Pancreas (tissue), 10 donors: ENCODE measurements around the gene NUDT1. TPM values are rescaled to one million over a fixed set of nuclear protein-coding genes. Genes with fewer than 3 reads are reported as not detected.

Source experiments
- ATAC-seq, 4 donors: fragments of 200-7000 bp; cut with Tn5 transposase; one replicate each; pipeline versions ENCODE4 v1.8.0 to v1.9.1; 2020; ENCODE audit warnings: mild to moderate bottlenecking in 4 of 4, moderate library complexity in 4 of 4
- DNase-seq, 6 donors: peaks; one replicate each; pipeline ENCODE4 v3.0.0-alpha.2; 2020
- FAIRE-seq: peaks from 2 replicates; lab custom pipeline; 2012; peaks lifted over from hg19 to GRCh38; lab: Jason Lieb, UNC
- H3K27ac ChIP-seq, 4 donors: fragments of 200-600 bp; sonication (generic); 1 replicate in 3 of 4; 2 replicates in 1 of 4; pipeline versions ENCODE4 v1.5.0 to v1.8.0; 2020
- H3K27me3 ChIP-seq, 4 donors: fragments of 200-600 bp; one replicate each; pipeline ENCODE4 v1.8.0; 2021
- H3K36me3 ChIP-seq, 3 donors: fragments of 200-600 bp; sonication (generic) in 1 of 3; one replicate each; pipeline versions ENCODE4 v1.5.0 to v1.8.0; 2020 to 2021
- H3K4me1 ChIP-seq, 3 donors: fragments of 200-600 bp; one replicate each; pipeline ENCODE4 v1.8.0; 2021
- H3K4me3 ChIP-seq, 4 donors: fragments of 200-600 bp; sonication (generic) in 2 of 4; one replicate each; pipeline versions ENCODE4 v1.5.0 to v1.8.0; 2020 to 2021
- H3K9me3 ChIP-seq, 4 donors: fragments of 200-600 bp; one replicate each; pipeline ENCODE4 v1.8.0; 2021
- CTCF ChIP-seq, 4 donors: fragments of 200-600 bp; sonication (generic) in 3 of 4; IDR thresholded peaks; one replicate each; pipeline versions ENCODE4 v1.5.0 to v1.8.0; 2021; ENCODE audit warnings: antibody characterized with exemption in 4 of 4
- WGBS, 2 donors: extraction: QIAGEN DNeasy Blood & Tissue Kit; methylation state at CpG; one replicate each; pipeline ENCODE4 v1.1.7; 2013; 5-methylcytosine and 5-hydroxymethylcytosine counted together
- intact Hi-C, 3 donors: fragments of 100-400 bp; cut with DNase I; formaldehyde crosslinking; loops; one replicate each; pipeline versions ENCODE4 v1.11.1 to v1.14.2; 2022
- polyA plus RNA-seq, 2 donors: library from polyadenylated mRNA; stranded (reverse); fragments of 200-250 nt; gene quantifications; one replicate each; pipeline ENCODE4 v1.2.3, GENCODE V29; 2013
- total RNA-seq, 6 donors: library from RNA; stranded (reverse); fragmentation: NEBNext Ultra II Directional in 4 of 6; extraction: Animal tissue kit (Norgen Biotek cat#: 25700) in 4 of 6; gene quantifications; one replicate each; pipeline versions ENCODE4 v1.2.1 to v1.2.4, GENCODE V29; 2021 to 2023
- donor health status: healthy with polysubstance abuse.
- donor health status: DM: no; HTN: no; CAD: no; lungs with moderate emphysema.
- donor health status: DM: no; HTN: no; CAD: no.
- donor health status: control.
- donor health status: control.
- donor health status: Bipolar disorder and iron deficiency.
- donor health status: DM: yes; HTN: yes; CAD: no.
- donor health status: DM: no; HTN: no; CAD: no.
- donor health status: DM: no; HTN: no; CAD: no.
- donor health status: DM: yes; HTN: yes; CAD: no.

The NUDT1 gene
- total and polyA plus RNA-seq, 8 donors: 2.6 to 7.2 (median 4.6) TPM

- Histone ChIP-seq H3K4me1 (no peaks in the 10 kb centered on the region), H3K36me3 (no peaks in the 10 kb centered on the region), H3K27ac (no peak overlapping the region), H3K4me3 (no peak overlapping the region), H3K27me3 (no peaks in the 10 kb centered on the region), H3K9me3 (no peaks in the 10 kb centered on the region)
- whole genome bisulfite sequencing, 2 donors: 87 to 91% methylated on average over 18 of the region's 18 CpGs
- no peak for TF ChIP-seq CTCF (IDR thresholded peaks at IDR 0.05)
- intact Hi-C loops: no loop called here
- DNase-seq: no peak
- no peak for FAIRE-seq
- ATAC-seq: peak in 1 of 4 donors; percentile 47
These were observed 34.1 kb downstream of the NUDT1 start for GRCh38 chr7:2276107-2276506.

- Histone ChIP-seq H3K9me3 (no peaks in the 10 kb centered on the region), H3K4me1 (no peaks in the 10 kb centered on the region), H3K36me3 (no peaks in the 10 kb centered on the region), H3K27me3 (no peaks in the 10 kb centered on the region), H3K4me3 (no peak overlapping the region), H3K27ac (no peak overlapping the region)
- no peak for FAIRE-seq
- DNase-seq: no peak
- intact Hi-C loops: no loop called here
- TF ChIP-seq CTCF (IDR thresholded peaks at IDR 0.05): no peak
- no peak for ATAC-seq
- WGBS, 2 donors: 88 to 93% methylated on average over 11 of the region's 11 CpGs
These were observed 36.0 kb downstream of the NUDT1 start for GRCh38 chr7:2278026-2278425.

- Histone ChIP-seq H3K9me3 (no peaks in the 10 kb centered on the region), H3K27me3 (no peaks in the 10 kb centered on the region), H3K4me3 (no peak overlapping the region), H3K36me3 (no peaks in the 10 kb centered on the region), H3K4me1 (no peaks in the 10 kb centered on the region), H3K27ac (no peak overlapping the region)
- 72 to 74% methylated on average over 4 of the region's 4 CpGs for WGBS, 2 donors
- ATAC-seq (no peak), DNase-seq (no peak), FAIRE-seq (no peak)
- intact Hi-C loops: no loop called here
- no peak for TF ChIP-seq CTCF (IDR thresholded peaks at IDR 0.05)
These were observed 37.9 kb downstream of the NUDT1 start for GRCh38 chr7:2279896-2280295.

GRCh38 chr7:2280424-2280823 lies 38.4 kb downstream of the NUDT1 start:
- 66 to 72% methylated on average over 2 of the region's 2 CpGs for WGBS, 2 donors
- no peaks in the 10 kb centered on the region for H3K36me3 ChIP-seq

More at GRCh38 chr7:2280424-2280823, 38.4 kb downstream of the NUDT1 start:
- intact Hi-C loops: no loop called here
- no peaks in the 10 kb centered on the region for H3K27me3 ChIP-seq
- no peak for DNase-seq
- TF ChIP-seq CTCF (IDR thresholded peaks at IDR 0.05): no peak
- H3K4me3 ChIP-seq: no peak overlapping the region
- ATAC-seq: no peak
- no peaks in the 10 kb centered on the region for H3K9me3 ChIP-seq
- no peak overlapping the region for H3K27ac ChIP-seq
- H3K4me1 ChIP-seq: no peaks in the 10 kb centered on the region
- FAIRE-seq: no peak
